ENCODE data around the gene PLEKHN1. TPM values are rescaled to one million over a fixed set of nuclear protein-coding genes. Genes with fewer than 3 reads are reported as not detected.
"Not testable (repeated sequence)": the region's sequence is repeated elsewhere in the genome, so short reads cannot be mapped to it uniquely, and the experiment has no call there.

Gene PLEKHN1
- total RNA-seq, 4 donors from 2014 or later: 0.14 to 1.4 TPM; not detected in 2

- Histone ChIP-seq H3K36me3 (no peaks in the 10 kb centered on the region), H3K9me3 (peaks cover 8 to 10% of the 10 kb centered on the region in 2 donors), H3K27ac (no peak overlapping the region), H3K4me1 (peaks cover 0 to 6% (median 2%) of the 10 kb centered on the region in 4 donors), H3K4me3 (no peak overlapping the region), H3K27me3 (peaks cover 53% of the 10 kb centered on the region)
- intact Hi-C loops (cut with DNase I; ENCODE audit: low total_unique reads): no loop called here
- TF ChIP-seq POLR2AphosphoS5 (IDR thresholded peaks at IDR 0.05): no peak
- TF ChIP-seq EP300 (IDR thresholded peaks at IDR 0.05; ENCODE audit: low read depth): no peak
- TF ChIP-seq POLR2A (IDR thresholded peaks at IDR 0.05): no peak
- TF ChIP-seq CTCF (IDR thresholded peaks at IDR 0.05): no peak
- 73 to 82% methylated on average over 7 of the region's 7 CpGs for WGBS, 2 donors (ENCODE audit: low coverage in 1 of 2)
- DNase-seq: no peak
- in situ Hi-C loops (cut with MboI; ENCODE audit: low pct_ligation_motif_present in 1 of 4, low pct_unique_long_range_greater_than_20kb in 1 of 4, low sequenced_read_pairs in 3 of 4): no loop called here
Observed at GRCh38 chr1:992362-992761, 26.1 kb downstream of the PLEKHN1 start.

GRCh38 chr1:993379-993995, 27.2 kb downstream of the PLEKHN1 start:
- H3K27me3 ChIP-seq: peaks cover 60% of the 10 kb centered on the region
- no peak overlapping the region for H3K4me3 ChIP-seq
- H3K4me1 ChIP-seq: peaks cover 0 to 10% (median 6%) of the 10 kb centered on the region in 4 donors
- WGBS, 2 donors (ENCODE audit: low coverage in 1 of 2): 80% methylated on average over 15 of the region's 15 CpGs; no CpG with 5 or more reads in 1 of the 2 donors
- intact Hi-C loops (cut with DNase I; ENCODE audit: low total_unique reads): no loop called here
- DNase-seq: no peak
- H3K27ac ChIP-seq: no peak overlapping the region
- in situ Hi-C loops (cut with MboI; ENCODE audit: low pct_ligation_motif_present in 1 of 4, low pct_unique_long_range_greater_than_20kb in 1 of 4, low sequenced_read_pairs in 3 of 4): no loop called here
- no peaks in the 10 kb centered on the region for H3K36me3 ChIP-seq
- TF ChIP-seq POLR2AphosphoS5 (IDR thresholded peaks at IDR 0.05): no peak
- TF ChIP-seq CTCF (IDR thresholded peaks at IDR 0.05): no peak
- TF ChIP-seq POLR2A (IDR thresholded peaks at IDR 0.05): no peak
- no peak for TF ChIP-seq EP300 (IDR thresholded peaks at IDR 0.05; ENCODE audit: low read depth)
- peaks cover 8 to 10% of the 10 kb centered on the region in 2 donors for H3K9me3 ChIP-seq

- H3K9me3 ChIP-seq: peaks cover 8 to 10% of the 10 kb centered on the region in 2 donors
- intact Hi-C loops (cut with DNase I; ENCODE audit: low total_unique reads); in situ Hi-C loops (cut with MboI; ENCODE audit: low pct_ligation_motif_present in 1 of 4, low pct_unique_long_range_greater_than_20kb in 1 of 4, low sequenced_read_pairs in 3 of 4); DNase-seq; H3K27ac ChIP-seq; H3K4me3 ChIP-seq; H3K36me3 ChIP-seq: not testable (repeated sequence)
- 89% methylated on average over 6 of the region's 6 CpGs; no CpG with 5 or more reads in 1 of the 2 donors for WGBS, 2 donors (ENCODE audit: low coverage in 1 of 2)
- H3K27me3 ChIP-seq: peaks cover 66% of the 10 kb centered on the region
- H3K4me1 ChIP-seq: peaks cover 4 to 20% (median 17%) of the 10 kb centered on the region in 4 donors
Observed at GRCh38 chr1:994546-994945, 28.3 kb downstream of the PLEKHN1 start.

GRCh38 chr1:995665-996633, 29.7 kb downstream of the PLEKHN1 start:
- H3K9me3 ChIP-seq: peaks cover 8 to 10% of the 10 kb centered on the region in 2 donors
- intact Hi-C loops (cut with DNase I; ENCODE audit: low total_unique reads): no loop called here
- 10 to 38% methylated on average over 6 to 25 of the region's 30 CpGs for WGBS, 2 donors (ENCODE audit: low coverage in 1 of 2)
- in situ Hi-C loops (cut with MboI; ENCODE audit: low pct_ligation_motif_present in 1 of 4, low pct_unique_long_range_greater_than_20kb in 1 of 4, low sequenced_read_pairs in 3 of 4): no loop called here
- no peak overlapping the region for H3K4me3 ChIP-seq
- H3K27ac ChIP-seq: no peak overlapping the region
- no peak for DNase-seq
- H3K36me3 ChIP-seq: no peaks in the 10 kb centered on the region
- TF ChIP-seq POLR2AphosphoS5 (IDR thresholded peaks at IDR 0.05) (no peak), POLR2A (IDR thresholded peaks at IDR 0.05) (no peak), EP300 (IDR thresholded peaks at IDR 0.05; ENCODE audit: low read depth) (no peak), CTCF (IDR thresholded peaks at IDR 0.05) (no peak)
- peaks cover 68% of the 10 kb centered on the region for H3K27me3 ChIP-seq
- peaks cover 8 to 32% (median 28%) of the 10 kb centered on the region in 4 donors for H3K4me1 ChIP-seq

Data from transverse colon (tissue), 4 donors.